Central memory CD8-positive, alpha-beta T cell (primary cell): ENCODE measurements around the gene MOB1A.

ENCODE experiments used
- ATAC-seq: fragments of 150-1000 bp; cut with Tn5 transposase; replicated peaks from 2 replicates; pipeline ENCODE4 v1.10.0; 2022; ENCODE audit warnings: mild to moderate bottlenecking, moderate FRiP score, moderate number of reproducible peaks; ENCODE audit not compliant: poor library complexity, severe bottlenecking; ENCODE audit errors: extremely low read depth
- DNase-seq, 2 donors: peaks; one replicate each; pipeline ENCODE4 v3.0.0; 2021; ENCODE audit warnings: low spot score in 2 of 2
- H3K27ac Mint-ChIP-seq: one replicate; pipeline ENCODE4 v1.8.0; 2022; ENCODE audit warnings: low read depth, mild to moderate bottlenecking, moderate library complexity, mixed read lengths
- H3K27me3 Mint-ChIP-seq: one replicate; pipeline ENCODE4 v1.8.0; 2022; ENCODE audit warnings: mixed read lengths
- H3K36me3 Mint-ChIP-seq: one replicate; pipeline ENCODE4 v1.8.0; 2022; ENCODE audit warnings: mild to moderate bottlenecking, moderate library complexity, mixed read lengths; ENCODE audit not compliant: insufficient read depth
- H3K4me1 Mint-ChIP-seq: one replicate; pipeline ENCODE4 v1.8.0; 2022; ENCODE audit warnings: mixed read lengths
- H3K4me3 Mint-ChIP-seq: one replicate; pipeline ENCODE4 v1.8.0; 2022; ENCODE audit warnings: mild to moderate bottlenecking, moderate library complexity, mixed read lengths
- H3K9me3 Mint-ChIP-seq: one replicate; pipeline ENCODE4 v1.8.0; 2022; ENCODE audit warnings: mixed read lengths

The MOB1A gene

GRCh38 chr2:74212702-74213410 is 34.2 kb upstream of the MOB1A start:
- H3K36me3 Mint-ChIP-seq: peaks cover 52% of the 10 kb centered on the region
- H3K9me3 Mint-ChIP-seq: no peaks in the 10 kb centered on the region
- no peak overlapping the region for H3K4me3 Mint-ChIP-seq
- no peaks in the 10 kb centered on the region for H3K27me3 Mint-ChIP-seq
- H3K4me1 Mint-ChIP-seq: peaks cover 4% of the 10 kb centered on the region
- no peak overlapping the region for H3K27ac Mint-ChIP-seq
- no peak for DNase-seq
- ATAC-seq: no peak

- Mint-ChIP-seq H3K27ac (peak overlapping the region; percentile 95), H3K4me3 (peak overlapping the region; percentile 68), H3K9me3 (no peaks in the 10 kb centered on the region), H3K27me3 (no peaks in the 10 kb centered on the region), H3K4me1 (peaks cover 18% of the 10 kb centered on the region), H3K36me3 (peaks cover 18% of the 10 kb centered on the region)
- DNase-seq (peak in 1 of 2 donors; percentile 23), ATAC-seq (peak; percentile 88)
Observed at GRCh38 chr2:74206180-74206688, 27.6 kb upstream of the MOB1A start.

GRCh38 chr2:74205596-74205995 is 26.9 kb upstream of the MOB1A start:
- H3K27ac Mint-ChIP-seq: peak overlapping the region; percentile 95
- H3K36me3 Mint-ChIP-seq: peaks cover 17% of the 10 kb centered on the region
- no peak for DNase-seq
- H3K9me3 Mint-ChIP-seq: no peaks in the 10 kb centered on the region
- H3K4me3 Mint-ChIP-seq: peak overlapping the region; percentile 68
- ATAC-seq: peak; percentile 56
- H3K4me1 Mint-ChIP-seq: peaks cover 20% of the 10 kb centered on the region
- H3K27me3 Mint-ChIP-seq: no peaks in the 10 kb centered on the region

- DNase-seq (no peak), ATAC-seq (no peak)
- H3K36me3 Mint-ChIP-seq: peaks cover 17% of the 10 kb centered on the region
- peak overlapping the region; percentile 95 for H3K27ac Mint-ChIP-seq
- H3K27me3 Mint-ChIP-seq: no peaks in the 10 kb centered on the region
- peak overlapping the region; percentile 68 for H3K4me3 Mint-ChIP-seq
- H3K9me3 Mint-ChIP-seq: no peaks in the 10 kb centered on the region
- H3K4me1 Mint-ChIP-seq: peaks cover 25% of the 10 kb centered on the region
Observed at GRCh38 chr2:74205113-74205512, 26.4 kb upstream of the MOB1A start.

- H3K27ac Mint-ChIP-seq: no peak overlapping the region
- DNase-seq (no peak), ATAC-seq (no peak)
- peaks cover 31% of the 10 kb centered on the region for H3K4me1 Mint-ChIP-seq
- peaks cover 12% of the 10 kb centered on the region for H3K36me3 Mint-ChIP-seq
- no peaks in the 10 kb centered on the region for H3K9me3 Mint-ChIP-seq
- H3K27me3 Mint-ChIP-seq: no peaks in the 10 kb centered on the region
- no peak overlapping the region for H3K4me3 Mint-ChIP-seq
Observed at GRCh38 chr2:74204436-74204835, 25.8 kb upstream of the MOB1A start.

GRCh38 chr2:74201596-74201995 is 22.9 kb upstream of the MOB1A start:
- Mint-ChIP-seq H3K4me1 (peaks cover 42% of the 10 kb centered on the region), H3K4me3 (no peak overlapping the region), H3K36me3 (peaks cover 13% of the 10 kb centered on the region), H3K27me3 (no peaks in the 10 kb centered on the region), H3K27ac (peak overlapping the region; percentile 59), H3K9me3 (no peaks in the 10 kb centered on the region)
- ATAC-seq: no peak
- no peak for DNase-seq

- peaks cover 38% of the 10 kb centered on the region for H3K4me1 Mint-ChIP-seq
- DNase-seq (no peak), ATAC-seq (no peak)
- H3K36me3 Mint-ChIP-seq: peaks cover 13% of the 10 kb centered on the region
- no peak overlapping the region for H3K27ac Mint-ChIP-seq
- H3K9me3 Mint-ChIP-seq: no peaks in the 10 kb centered on the region
- H3K4me3 Mint-ChIP-seq: no peak overlapping the region
- H3K27me3 Mint-ChIP-seq: no peaks in the 10 kb centered on the region
Observed at GRCh38 chr2:74201196-74201595, 22.5 kb upstream of the MOB1A start.

- no peaks in the 10 kb centered on the region for H3K27me3 Mint-ChIP-seq
- H3K36me3 Mint-ChIP-seq: peaks cover 13% of the 10 kb centered on the region
- no peaks in the 10 kb centered on the region for H3K9me3 Mint-ChIP-seq
- H3K4me1 Mint-ChIP-seq: peaks cover 29% of the 10 kb centered on the region
- ATAC-seq (no peak), DNase-seq (no peak)
- H3K27ac Mint-ChIP-seq: peak overlapping the region; percentile 97
- H3K4me3 Mint-ChIP-seq: peak overlapping the region; percentile 97
Observed at GRCh38 chr2:74199871-74200305, 21.2 kb upstream of the MOB1A start.

GRCh38 chr2:74199275-74199701 is 20.6 kb upstream of the MOB1A start:
- Mint-ChIP-seq H3K36me3 (peaks cover 13% of the 10 kb centered on the region), H3K4me3 (peak overlapping the region; percentile 97), H3K4me1 (peaks cover 29% of the 10 kb centered on the region), H3K9me3 (no peaks in the 10 kb centered on the region), H3K27ac (peak overlapping the region; percentile 97), H3K27me3 (no peaks in the 10 kb centered on the region)
- ATAC-seq (peak; percentile 5), DNase-seq (no peak)

- Mint-ChIP-seq H3K4me3 (peak within 1 kb of the TSS; percentile 97), H3K9me3 (no peaks in the 10 kb centered on the region), H3K27me3 (no peaks in the 10 kb centered on the region), H3K27ac (peak within 1 kb of the TSS; percentile 97), H3K36me3 (peaks cover 13% of the 10 kb centered on the region), H3K4me1 (peaks cover 29% of the 10 kb centered on the region)
- peak; percentile 80 to 84 for DNase-seq
- ATAC-seq: peak; percentile 88
Observed at GRCh38 chr2:74198461-74199274, 20.0 kb upstream of the MOB1A start, which contains the start of gene MTHFD2. Gene MTHFD2 (plus strand): TSS chr2:74198615. CDS start chr2:74198642, 27 bp downstream.

- H3K4me1 Mint-ChIP-seq: peaks cover 29% of the 10 kb centered on the region
- DNase-seq (no peak), ATAC-seq (no peak)
- H3K27me3 Mint-ChIP-seq: no peaks in the 10 kb centered on the region
- peak overlapping the region; percentile 97 for H3K4me3 Mint-ChIP-seq
- H3K9me3 Mint-ChIP-seq: no peaks in the 10 kb centered on the region
- peak overlapping the region; percentile 97 for H3K27ac Mint-ChIP-seq
- H3K36me3 Mint-ChIP-seq: peaks cover 13% of the 10 kb centered on the region
Observed at GRCh38 chr2:74198023-74198460, 19.4 kb upstream of the MOB1A start.

- ATAC-seq (no peak), DNase-seq (no peak)
- Mint-ChIP-seq H3K27ac (no peak overlapping the region), H3K4me3 (peak overlapping the region; percentile 13), H3K9me3 (no peaks in the 10 kb centered on the region), H3K4me1 (peaks cover 29% of the 10 kb centered on the region), H3K36me3 (peaks cover 9% of the 10 kb centered on the region), H3K27me3 (no peaks in the 10 kb centered on the region)
Observed at GRCh38 chr2:74197049-74197448, 18.4 kb upstream of the MOB1A start.
